GM12878 (cell line): Measurements from ENCODE around the gene USP15. TPM values are rescaled to one million over a fixed set of nuclear protein-coding genes. Genes with fewer than 3 reads are reported as not detected.

ENCODE experiments used
- ATAC-seq: fragments of 200-7000 bp; cut with Tn5 transposase; 3 replicates; pipeline ENCODE4 v1.9.1; 2020; ENCODE audit warnings: mild to moderate bottlenecking, moderate library complexity
- BruUV-seq: library from RNA; stranded (reverse); fragments of 400-500 nt; replicated peaks from 2 replicates; lab custom pipeline; 2021; lab: Mats Ljungman, UMichigan
- CTCF ChIA-PET: fragments of 300-600 bp; sonication (Branson Sonifier 250); formaldehyde crosslinking; extraction: SDS; loops from one replicate; lab custom pipeline; 2021; ENCODE audit warnings: inconsistent platforms; lab: Yijun Ruan, JAX
- POLR2A ChIA-PET: fragments of 350-600 bp; formaldehyde crosslinking; extraction: SDS; loops from one replicate; lab custom pipeline; 2021; ENCODE audit warnings: inconsistent platforms; lab: Charles Lee
- RAD21 ChIA-PET: fragments of 300-600 bp; sonication (Branson Sonifier 250); formaldehyde crosslinking; loops from one replicate; lab custom pipeline; 2023; ENCODE audit warnings: antibody characterized with exemption; ENCODE audit not compliant: unreplicated experiment; lab: Charles Lee
- SMC1A ChIA-PET: fragments of 300-600 bp; sonication (Branson Sonifier 250); formaldehyde crosslinking; loops from one replicate; lab custom pipeline; 2023; ENCODE audit not compliant: unreplicated experiment, uncharacterized antibody; lab: Charles Lee
- DNase-seq: peaks from one replicate; pipeline ENCODE4 v3.0.0-alpha.2; 2011; ENCODE audit warnings: low read depth, low spot score
- FAIRE-seq: peaks from 3 replicates; lab custom pipeline; 2011; peaks lifted over from hg19 to GRCh38; lab: Jason Lieb, UNC
- H2AFZ ChIP-seq: 2 replicates; pipeline ENCODE4 v1.6.0; 2011; ENCODE audit warnings: low read depth, low read length, control low read depth; ENCODE audit not compliant: control insufficient read depth
- H3K27ac ChIP-seq: 2 replicates; pipeline ENCODE4 v1.5.1; 2011; ENCODE audit warnings: control low read depth; ENCODE audit not compliant: control insufficient read depth, insufficient read depth
- H3K27me3 ChIP-seq, 2 experiments: replicated peaks in 1 of 2; 2 replicates each; pipeline versions ENCODE4 v1.6.0 to v1.6.1; 2011; ENCODE audit warnings: low read length in 1 of 2; ENCODE audit not compliant: control insufficient read depth in 2 of 2, insufficient read depth in 2 of 2
- H3K36me3 ChIP-seq, 2 experiments: 2 replicates each; pipeline ENCODE4 v1.5.1; 2011; ENCODE audit warnings: low read length in 1 of 2; ENCODE audit not compliant: control insufficient read depth in 2 of 2, insufficient read depth in 2 of 2
- H3K4me1 ChIP-seq: 2 replicates; pipeline ENCODE4 v1.6.1; 2011; ENCODE audit warnings: mild to moderate bottlenecking, low read length, moderate library complexity, mixed read lengths; ENCODE audit not compliant: control insufficient read depth, insufficient read depth
- H3K4me2 ChIP-seq: 2 replicates; pipeline ENCODE4 v1.6.0; 2011; ENCODE audit warnings: control low read depth; ENCODE audit not compliant: control insufficient read depth, insufficient read depth
- H3K4me3 ChIP-seq: fragments of 200-600 bp; sonication (generic); 2 replicates; pipeline ENCODE4 v1.5.1; 2016
- H3K79me2 ChIP-seq: 2 replicates; pipeline ENCODE4 v1.6.0; 2011; ENCODE audit warnings: low read length; ENCODE audit not compliant: control insufficient read depth, insufficient read depth
- H3K9ac ChIP-seq: 2 replicates; pipeline ENCODE4 v1.8.0; 2011; ENCODE audit warnings: low read length, control low read depth, mixed read lengths; ENCODE audit not compliant: control insufficient read depth, insufficient read depth
- H3K9me3 ChIP-seq: replicated peaks from 3 replicates; pipeline ENCODE4 v1.5.1; 2011; ENCODE audit warnings: mild to moderate bottlenecking, low read length; ENCODE audit not compliant: control insufficient read depth, insufficient read depth
- H4K20me1 ChIP-seq: 2 replicates; pipeline ENCODE4 v1.6.0; 2011; ENCODE audit not compliant: control insufficient read depth, insufficient read depth
- ATF7 ChIP-seq: fragments of 450-650 bp; IDR thresholded peaks from 2 replicates; pipeline ENCODE4 v1.6.1; 2016; ENCODE audit warnings: low read depth, mild to moderate bottlenecking
- BCL11A ChIP-seq: IDR thresholded peaks from 2 replicates; pipeline ENCODE4 v1.6.1; 2011; ENCODE audit warnings: low read depth, low read length
- CEBPB ChIP-seq, 2 experiments: fragments of 150-350 bp in 1 of 2; IDR thresholded peaks; 2 replicates each; pipeline ENCODE4 v1.6.1; 2012 to 2014; ENCODE audit warnings: low read depth in 2 of 2, low read length in 2 of 2, borderline replicate concordance in 1 of 2, inconsistent platforms in 1 of 2
- CREM ChIP-seq: IDR thresholded peaks from 2 replicates; pipeline ENCODE4 v1.6.1; 2014; ENCODE audit warnings: antibody characterized with exemption, low read depth
- JUND ChIP-seq: IDR thresholded peaks from 2 replicates; pipeline ENCODE4 v1.6.1; 2012; ENCODE audit warnings: low read depth, mild to moderate bottlenecking, low read length, improper control_type of control experiment, moderate library complexity
- NBN ChIP-seq: fragments of 450-650 bp; IDR thresholded peaks from 2 replicates; pipeline ENCODE4 v1.6.1; 2016
- RAD51 ChIP-seq: fragments of 450-650 bp; IDR thresholded peaks from 2 replicates; pipeline ENCODE4 v1.6.1; 2016; ENCODE audit warnings: moderate library complexity, mild to moderate bottlenecking, inconsistent platforms
- SREBF2 ChIP-seq: IDR thresholded peaks from 2 replicates; pipeline ENCODE4 v1.6.1; 2012; ENCODE audit warnings: mild to moderate bottlenecking, low read length
- WGBS: methylation state at CpG from one replicate; pipeline ENCODE4 v1.1.6; 2016; ENCODE audit warnings: low lambda C conversion rate; ENCODE audit not compliant: insufficient replicate concordance, insufficient coverage; ENCODE audit errors: missing lambda C conversion rate; 5-methylcytosine and 5-hydroxymethylcytosine counted together
- in situ Hi-C: fragments of 300-500 bp; cut with MboI; formaldehyde crosslinking; loops from 9 replicates; pipeline ENCODE4 v1.14.3; 2018; ENCODE audit warnings: mixed read lengths
- intact Hi-C: fragments of 100-400 bp; cut with micrococcal nuclease; formaldehyde crosslinking; loops from one replicate; pipeline ENCODE4 v1.14.2; 2022; ENCODE audit not compliant: unreplicated experiment
- polyA plus RNA-seq, 11 experiments: library from polyadenylated mRNA; depleted of rRNA in 4 of 11; unstranded in 6 of 11; stranded (reverse) in 5 of 11; fragments of >200 nt; fragmentation: Nextera tagmentation in 4 of 11; fragmentation: Illumina TruSeq in 1 of 11; extraction: Ambion mirVana in 4 of 11; extraction: Trizol in 1 of 11; gene quantifications; 1 replicate in 1 of 11; 2 replicates in 10 of 11; pipeline versions ENCODE4 v1.2.1 to v1.2.3, GENCODE V29; 2011 to 2016; ENCODE audit warnings: inconsistent platforms in 2 of 11, missing spikeins in 2 of 11, low read depth in 1 of 11
- total RNA-seq, 4 experiments: library from RNA; depleted of rRNA in 3 of 4; stranded (reverse); fragments of >200 nt in 3 of 4; fragmentation: Illumina TruSeq in 1 of 4; extraction: Trizol in 1 of 4; gene quantifications; 2 replicates each; pipeline versions ENCODE4 v1.2.1 to v1.2.3, GENCODE V29; 2013 to 2021
- TF ChIP-seq, protein P1 (sequence below): fragments of 450-650 bp; IDR thresholded peaks from 2 replicates; pipeline ENCODE4 v1.6.1; 2017; ENCODE audit warnings: mild to moderate bottlenecking, low read depth, inconsistent platforms; ENCODE audit not compliant: poor library complexity, severe bottlenecking
- TF ChIP-seq, protein P2 (sequence below): IDR thresholded peaks from 2 replicates; pipeline ENCODE4 v1.6.1; 2012; ENCODE audit warnings: low read depth, low read length, improper control_type of control experiment
- TF ChIP-seq, protein P3 (sequence below): fragments of 450-650 bp; IDR thresholded peaks from 2 replicates; pipeline ENCODE4 v1.6.1; 2017; ENCODE audit warnings: borderline replicate concordance

Gene USP15
- total and polyA plus RNA-seq, 10 of the 15 experiments (the other 5 are each of a cell fraction or from before 2014, with no cell fraction given) = 57.6 to 101 (median 90.2) TPM

DNA sequence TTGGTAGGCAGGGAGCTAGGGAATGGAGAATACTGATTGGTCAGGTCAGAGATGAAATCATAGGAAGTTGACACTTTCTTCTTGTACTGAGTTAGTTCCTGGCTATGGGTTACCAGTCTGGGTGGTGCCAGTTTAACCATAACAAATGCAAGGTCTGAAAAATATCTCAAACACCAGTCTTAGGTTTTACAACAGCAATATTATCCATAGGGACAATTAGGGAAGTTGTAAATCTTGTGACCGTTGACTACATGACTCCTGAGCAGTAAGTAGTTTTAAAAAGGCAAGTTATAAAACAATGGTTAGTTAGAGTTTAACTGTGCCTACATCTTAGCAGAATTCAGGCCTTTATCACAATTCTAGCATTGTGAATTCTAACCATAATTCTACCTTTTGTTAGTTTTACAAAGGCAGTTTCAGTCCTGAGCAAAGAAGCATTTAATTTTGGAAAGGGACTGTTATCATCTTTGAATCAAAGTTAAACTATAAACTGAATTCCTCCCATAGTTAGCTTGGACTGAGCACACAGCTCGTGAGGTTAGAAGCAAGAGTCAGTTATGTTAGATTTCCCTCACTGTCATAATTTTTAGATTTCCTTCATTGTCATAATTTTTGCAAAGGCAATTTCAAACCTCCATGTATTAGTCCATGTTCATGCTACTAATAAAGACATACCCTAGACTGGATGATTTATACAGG lies 186.7 kb downstream of the USP15 start:
- no peaks in the 10 kb centered on the region for H3K4me1 ChIP-seq
- H3K79me2 ChIP-seq = no peaks in the 10 kb centered on the region
- no TSS peak for BruUV-seq
- H4K20me1 ChIP-seq = no peaks in the 10 kb centered on the region
- H3K9ac ChIP-seq = no peak overlapping the region
- ATAC-seq (no peak), FAIRE-seq (no peak), DNase-seq (no peak)
- ChIA-PET POLR2A (no interaction called here), SMC1A (no interaction called here), RAD21 (no interaction called here), CTCF (interaction anchor here (2.8 kb wide), 1 partner anchor 11 kb away, joined by 13 read pairs; no protein-coding TSS in a partner anchor)
- no peaks in the 10 kb centered on the region for H3K36me3 ChIP-seq
- H3K27me3 ChIP-seq = no peaks in the 10 kb centered on the region
- H3K4me2 ChIP-seq = no peak overlapping the region
- no peak overlapping the region for H3K4me3 ChIP-seq
- intact Hi-C loops (no loop called here), in situ Hi-C loops (loop anchor here (25.0 kb wide), 1 partner anchor 615 kb away; no protein-coding TSS in a partner anchor)
- TF ChIP-seq SREBF2 (no peak), CREM (no peak), JUND (no peak), RAD51 (no peak), ATF7 (no peak), BCL11A (no peak), NBN (no peak), CEBPB (IDR thresholded peaks at IDR 0.05; ENCODE audit: borderline replicate concordance in 1 of 2, low read depth in 2 of 2, low read length in 2 of 2) (no peak)
- TF ChIP-seq, protein P1, sequence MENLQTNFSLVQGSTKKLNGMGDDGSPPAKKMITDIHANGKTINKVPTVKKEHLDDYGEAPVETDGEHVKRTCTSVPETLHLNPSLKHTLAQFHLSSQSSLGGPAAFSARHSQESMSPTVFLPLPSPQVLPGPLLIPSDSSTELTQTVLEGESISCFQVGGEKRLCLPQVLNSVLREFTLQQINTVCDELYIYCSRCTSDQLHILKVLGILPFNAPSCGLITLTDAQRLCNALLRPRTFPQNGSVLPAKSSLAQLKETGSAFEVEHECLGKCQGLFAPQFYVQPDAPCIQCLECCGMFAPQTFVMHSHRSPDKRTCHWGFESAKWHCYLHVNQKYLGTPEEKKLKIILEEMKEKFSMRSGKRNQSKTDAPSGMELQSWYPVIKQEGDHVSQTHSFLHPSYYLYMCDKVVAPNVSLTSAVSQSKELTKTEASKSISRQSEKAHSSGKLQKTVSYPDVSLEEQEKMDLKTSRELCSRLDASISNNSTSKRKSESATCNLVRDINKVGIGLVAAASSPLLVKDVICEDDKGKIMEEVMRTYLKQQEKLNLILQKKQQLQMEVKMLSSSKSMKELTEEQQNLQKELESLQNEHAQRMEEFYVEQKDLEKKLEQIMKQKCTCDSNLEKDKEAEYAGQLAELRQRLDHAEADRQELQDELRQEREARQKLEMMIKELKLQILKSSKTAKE = no peak
- TF ChIP-seq, protein P2, sequence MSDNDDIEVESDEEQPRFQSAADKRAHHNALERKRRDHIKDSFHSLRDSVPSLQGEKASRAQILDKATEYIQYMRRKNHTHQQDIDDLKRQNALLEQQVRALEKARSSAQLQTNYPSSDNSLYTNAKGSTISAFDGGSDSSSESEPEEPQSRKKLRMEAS = no peak
- TF ChIP-seq, protein P3, sequence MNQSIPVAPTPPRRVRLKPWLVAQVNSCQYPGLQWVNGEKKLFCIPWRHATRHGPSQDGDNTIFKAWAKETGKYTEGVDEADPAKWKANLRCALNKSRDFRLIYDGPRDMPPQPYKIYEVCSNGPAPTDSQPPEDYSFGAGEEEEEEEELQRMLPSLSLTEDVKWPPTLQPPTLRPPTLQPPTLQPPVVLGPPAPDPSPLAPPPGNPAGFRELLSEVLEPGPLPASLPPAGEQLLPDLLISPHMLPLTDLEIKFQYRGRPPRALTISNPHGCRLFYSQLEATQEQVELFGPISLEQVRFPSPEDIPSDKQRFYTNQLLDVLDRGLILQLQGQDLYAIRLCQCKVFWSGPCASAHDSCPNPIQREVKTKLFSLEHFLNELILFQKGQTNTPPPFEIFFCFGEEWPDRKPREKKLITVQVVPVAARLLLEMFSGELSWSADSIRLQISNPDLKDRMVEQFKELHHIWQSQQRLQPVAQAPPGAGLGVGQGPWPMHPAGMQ = no peak
- H3K27ac ChIP-seq = no peak overlapping the region
- H2AFZ ChIP-seq = no peak overlapping the region
- 64% methylated on average over 2 of the region's 2 CpGs for WGBS
- no peaks in the 10 kb centered on the region; the same call in 2 of the 3 replicates for H3K9me3 ChIP-seq
